Measurements from ENCODE around the gene CKMT2. TPM values are rescaled to one million over a fixed set of nuclear protein-coding genes. Genes with fewer than 3 reads are reported as not detected.
"Not testable (repeated sequence)": the region's sequence is repeated elsewhere in the genome, so short reads cannot be mapped to it uniquely, and the experiment has no call there.

Gene CKMT2
- total and polyA plus RNA-seq, 8 donors = 0.82 to 3.2 (median 1.9) TPM

GRCh38 chr5:81254886-81255559 is 21.9 kb downstream of the CKMT2 start:
- TF ChIP-seq CTCF (IDR thresholded peaks at IDR 0.05) = no peak
- WGBS, 2 donors = 95% methylated on average over 21 of the region's 21 CpGs
- no peaks in the 10 kb centered on the region for H3K9me3 ChIP-seq
- H3K4me3 ChIP-seq = no peak overlapping the region
- FAIRE-seq (no peak), ATAC-seq (no peak), DNase-seq (no peak)
- H3K36me3 ChIP-seq = peaks cover 0 to 4% (median 0%) of the 10 kb centered on the region in 3 donors
- intact Hi-C loops (cut with DNase I) = no loop called here
- no peaks in the 10 kb centered on the region for H3K4me1 ChIP-seq
- no peak overlapping the region for H3K27ac ChIP-seq
- no peaks in the 10 kb centered on the region for H3K27me3 ChIP-seq

DNA sequence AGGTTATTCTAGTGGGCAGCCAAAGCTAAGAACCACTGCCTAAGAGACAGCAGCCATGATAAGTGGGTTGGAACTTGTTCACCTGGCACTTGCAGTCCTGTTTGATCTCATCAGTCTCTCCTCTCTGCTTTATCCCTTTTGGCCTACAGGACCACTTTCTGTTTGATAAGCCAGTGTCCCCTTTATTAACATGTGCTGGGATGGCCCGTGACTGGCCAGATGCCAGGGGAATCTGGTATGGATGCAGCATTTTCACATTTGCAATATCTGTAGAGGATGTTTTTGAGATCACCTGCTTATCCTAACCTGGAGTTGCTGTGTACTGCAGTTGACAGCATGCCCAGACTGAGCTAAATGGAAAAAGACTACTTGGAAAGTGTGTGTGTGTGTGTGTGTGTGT is 23.6 kb downstream of the CKMT2 start:
- no peaks in the 10 kb centered on the region for H3K9me3 ChIP-seq
- H3K4me1 ChIP-seq = no peaks in the 10 kb centered on the region
- DNase-seq (no peak), FAIRE-seq (no peak), ATAC-seq (no peak)
- no peak for TF ChIP-seq CTCF (IDR thresholded peaks at IDR 0.05)
- WGBS, 2 donors = 91 to 94% methylated on average over 1 of the region's 1 CpG
- H3K27ac ChIP-seq = no peak overlapping the region
- intact Hi-C loops (cut with DNase I) = no loop called here
- H3K36me3 ChIP-seq = peaks cover 0 to 4% (median 0%) of the 10 kb centered on the region in 3 donors
- no peaks in the 10 kb centered on the region for H3K27me3 ChIP-seq
- no peak overlapping the region for H3K4me3 ChIP-seq

DNA sequence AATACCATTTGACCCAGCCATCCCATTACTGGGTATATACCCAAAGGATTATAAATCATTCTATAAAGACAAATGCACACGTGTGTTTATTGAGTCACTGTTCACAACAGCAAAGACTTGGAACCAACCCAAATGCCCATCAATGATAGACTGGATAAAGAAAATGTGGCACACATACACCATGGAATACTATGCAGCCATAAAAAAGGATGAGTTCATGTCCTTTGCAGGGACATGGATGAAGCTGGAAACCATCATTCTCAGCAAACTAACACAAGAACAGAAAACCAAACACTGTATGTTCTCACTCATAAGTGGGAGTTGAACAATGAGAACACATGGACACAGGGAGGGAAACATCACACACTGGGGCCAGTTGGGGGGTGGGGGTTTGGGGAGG is 29.7 kb downstream of the CKMT2 start:
- H3K27me3 ChIP-seq; H3K4me3 ChIP-seq; H3K4me1 ChIP-seq; H3K27ac ChIP-seq; intact Hi-C loops (cut with DNase I); ATAC-seq; DNase-seq; H3K36me3 ChIP-seq; H3K9me3 ChIP-seq; FAIRE-seq: not testable (repeated sequence)
- WGBS, 2 donors = 77 to 94% methylated on average over 1 of the region's 1 CpG

- no peak for ATAC-seq
- intact Hi-C loops (cut with DNase I) = no loop called here
- DNase-seq = no peak
Observed at GRCh38 chr5:81265101-81265500, 32.0 kb downstream of the CKMT2 start.

DNA sequence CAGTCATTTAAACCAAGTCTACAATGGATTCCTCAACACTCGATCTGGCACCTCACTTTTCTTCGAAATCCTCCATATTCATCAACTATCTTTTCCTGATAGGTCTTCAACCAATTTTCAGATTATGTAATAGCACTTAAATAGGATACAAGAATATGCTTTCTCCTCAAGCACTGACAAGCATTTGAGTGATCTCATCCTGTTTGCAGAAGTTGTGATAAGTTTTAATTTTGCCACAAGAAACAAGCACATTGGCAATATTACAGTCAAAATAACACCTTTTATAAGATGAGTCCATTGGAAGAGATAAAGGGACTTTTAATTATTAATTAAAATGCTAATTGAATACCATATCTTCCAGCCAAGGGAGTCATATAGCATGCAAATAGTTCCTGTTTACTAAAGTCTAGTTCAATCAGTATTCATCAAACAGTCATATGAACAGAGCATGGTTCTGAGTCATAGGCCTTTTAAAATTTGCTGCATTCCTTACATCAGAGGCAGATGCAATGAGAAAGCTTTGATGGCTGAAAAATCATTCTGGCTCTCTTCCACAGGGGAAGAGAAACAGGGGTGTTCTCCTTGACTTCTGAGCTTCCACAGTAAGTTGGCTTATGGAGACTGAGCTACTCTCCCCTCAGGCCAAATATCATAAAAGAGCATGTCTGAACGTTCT is 35.5 kb downstream of the CKMT2 start:
- FAIRE-seq = no peak

More at GRCh38 chr5:81265101-81265500, 32.0 kb downstream of the CKMT2 start:
- no peak for TF ChIP-seq CTCF (IDR thresholded peaks at IDR 0.05)
- Histone ChIP-seq H3K36me3 (no peaks in the 10 kb centered on the region), H3K27me3 (no peaks in the 10 kb centered on the region), H3K9me3 (no peaks in the 10 kb centered on the region), H3K27ac (no peak overlapping the region), H3K4me1 (peaks cover 0 to 5% (median 5%) of the 10 kb centered on the region in 3 donors), H3K4me3 (no peak overlapping the region)
- FAIRE-seq = no peak

More for the DNA sequence above, 35.5 kb downstream of the CKMT2 start:
- Histone ChIP-seq H3K4me3 (no peak overlapping the region), H3K27me3 (no peaks in the 10 kb centered on the region), H3K36me3 (no peaks in the 10 kb centered on the region), H3K9me3 (no peaks in the 10 kb centered on the region), H3K4me1 (peaks cover 0 to 5% (median 5%) of the 10 kb centered on the region in 3 donors), H3K27ac (no peak overlapping the region)
- 75 to 80% methylated on average over 3 of the region's 3 CpGs for WGBS, 2 donors
- intact Hi-C loops (cut with DNase I) = no loop called here
- TF ChIP-seq CTCF (IDR thresholded peaks at IDR 0.05) = no peak
- peak in 2 of 4 donors; percentile 47 to 72 for ATAC-seq
- no peak for DNase-seq
